H1 (cell line): ENCODE results near the gene RAB40B. TPM values are rescaled to one million over a fixed set of nuclear protein-coding genes. Genes with fewer than 3 reads are reported as not detected.

Experiments
- CTCF ChIA-PET: fragments of 300-600 bp; sonication (Branson Sonifier 250); formaldehyde crosslinking; loops from one replicate; lab custom pipeline; 2021; ENCODE audit not compliant: partially characterized antibody; lab: Charles Lee
- POLR2A ChIA-PET: fragments of 300-600 bp; sonication (Branson Sonifier 250); formaldehyde crosslinking; loops from one replicate; lab custom pipeline; 2021; ENCODE audit warnings: inconsistent platforms; ENCODE audit not compliant: partially characterized antibody; lab: Charles Lee
- DNase-seq, 2 experiments: peaks; one replicate each; pipeline versions ENCODE4 v3.0.0 to v3.0.0-alpha.2; 2010 to 2022; ENCODE audit warnings: low spot score in 2 of 2, low read depth in 1 of 2, mixed read lengths in 1 of 2
- FAIRE-seq: peaks from 2 replicates; lab custom pipeline; 2011; peaks lifted over from hg19 to GRCh38; lab: Jason Lieb, UNC
- H2AFZ ChIP-seq: 2 replicates; pipeline ENCODE4 v1.8.1; 2012; ENCODE audit warnings: low read length, inconsistent platforms
- H2AK5ac ChIP-seq: 2 replicates; pipeline ENCODE4 v1.6.1; 2013; ENCODE audit warnings: low read depth, low read length
- H2BK120ac ChIP-seq: replicated peaks from 2 replicates; pipeline ENCODE3; 2013; ENCODE audit warnings: low read depth, low read length, inconsistent platforms
- H2BK12ac ChIP-seq: 2 replicates; pipeline ENCODE4 v1.6.1; 2013; ENCODE audit warnings: low read depth, low read length
- H2BK15ac ChIP-seq: 2 replicates; pipeline ENCODE4 v1.6.1; 2013; ENCODE audit warnings: low read length
- H2BK20ac ChIP-seq: 2 replicates; pipeline ENCODE4 v1.6.1; 2013; ENCODE audit warnings: low read length
- H2BK5ac ChIP-seq: 2 replicates; pipeline ENCODE4 v1.6.1; 2013; ENCODE audit warnings: low read depth, low read length
- H3K14ac ChIP-seq: 2 replicates; pipeline ENCODE4 v1.6.1; 2013; ENCODE audit warnings: inconsistent platforms; ENCODE audit not compliant: insufficient read length
- H3K18ac ChIP-seq: 2 replicates; pipeline ENCODE4 v1.6.1; 2013; ENCODE audit warnings: low read length; ENCODE audit errors: extremely low read depth
- H3K23ac ChIP-seq: 2 replicates; pipeline ENCODE4 v1.6.1; 2013; ENCODE audit warnings: inconsistent platforms; ENCODE audit not compliant: insufficient read length
- H3K23me2 ChIP-seq: 2 replicates; pipeline ENCODE4 v1.6.1; 2013; ENCODE audit warnings: low read depth, low read length
- H3K27ac ChIP-seq: 2 replicates; pipeline ENCODE4 v1.6.1; 2011; ENCODE audit warnings: low read depth, low read length, inconsistent platforms
- H3K27me3 ChIP-seq, 4 experiments: replicated peaks in 1 of 4; 1 replicate in 1 of 4; 2 replicates in 3 of 4; pipeline versions ENCODE4 v1.6.1 to v1.8.1; 2011 to 2013; ENCODE audit warnings: low read length in 3 of 4, mild to moderate bottlenecking in 3 of 4, inconsistent platforms in 2 of 4, mixed read lengths in 2 of 4, moderate library complexity in 1 of 4; ENCODE audit not compliant: control insufficient read depth in 3 of 4, insufficient read depth in 3 of 4; ENCODE audit errors: extremely low read depth in 1 of 4
- H3K36me3 ChIP-seq, 4 experiments: 2 replicates each; pipeline versions ENCODE4 v1.6.1 to v1.8.1; 2011 to 2013; ENCODE audit warnings: mild to moderate bottlenecking in 4 of 4, low read length in 3 of 4, moderate library complexity in 2 of 4, control low read depth in 1 of 4, inconsistent platforms in 1 of 4; ENCODE audit not compliant: insufficient read depth in 4 of 4, control insufficient read depth in 2 of 4
- H3K4ac ChIP-seq: replicated peaks from 2 replicates; pipeline ENCODE3; 2013; ENCODE audit warnings: low read length, low read depth, mixed read lengths, inconsistent platforms; ENCODE audit not compliant: insufficient read length
- H3K4me1 ChIP-seq, 4 experiments: replicated peaks in 1 of 4; 1 replicate in 1 of 4; 2 replicates in 3 of 4; pipeline versions ENCODE4 v1.6.1 to v1.8.1; 2011 to 2013; ENCODE audit warnings: low read length in 3 of 4, inconsistent platforms in 2 of 4, mixed read lengths in 1 of 4; ENCODE audit not compliant: insufficient read depth in 4 of 4, control insufficient read depth in 3 of 4
- H3K4me2 ChIP-seq, 2 experiments: 2 replicates each; pipeline versions ENCODE4 v1.6.1 to v1.8.1; 2011 to 2013; ENCODE audit warnings: low read depth in 2 of 2, low read length in 2 of 2, control low read depth in 1 of 2, inconsistent platforms in 1 of 2, mild to moderate bottlenecking in 1 of 2; ENCODE audit not compliant: insufficient read depth in 1 of 2
- H3K4me3 ChIP-seq, 4 experiments: fragments of 200-600, 300-600 bp in 1 of 4; sonication (generic), shearing (Covaris generic), sonication (Bioruptor Twin) in 1 of 4; 2 replicates each; pipeline versions ENCODE4 v1.5.1 to v1.8.1; 2011 to 2016; ENCODE audit warnings: low read length in 4 of 4, low read depth in 3 of 4, control low read depth in 2 of 4, inconsistent platforms in 2 of 4, mild to moderate bottlenecking in 2 of 4, mixed read lengths in 1 of 4, moderate library complexity in 1 of 4; ENCODE audit not compliant: insufficient read depth in 2 of 4; ENCODE audit errors: extremely low read depth in 1 of 4
- H3K56ac ChIP-seq: replicated peaks from 2 replicates; pipeline ENCODE3; 2013; ENCODE audit warnings: low read depth, mild to moderate bottlenecking, mixed read lengths, low read length, inconsistent platforms; ENCODE audit not compliant: insufficient read length
- H3K79me1 ChIP-seq: 2 replicates; pipeline ENCODE4 v1.6.1; 2013; ENCODE audit warnings: low read depth, low read length, control low read depth
- H3K79me2 ChIP-seq, 2 experiments: 2 replicates each; pipeline versions ENCODE4 v1.6.1 to v1.8.1; 2012 to 2013; ENCODE audit warnings: low read length in 2 of 2, mild to moderate bottlenecking in 2 of 2, inconsistent platforms in 1 of 2; ENCODE audit not compliant: insufficient read depth in 2 of 2, control insufficient read depth in 1 of 2
- H3K9ac ChIP-seq, 4 experiments: replicated peaks in 1 of 4; 1 replicate in 1 of 4; 2 replicates in 3 of 4; pipeline versions ENCODE4 v1.6.1 to v1.8.1; 2011 to 2013; ENCODE audit warnings: low read depth in 3 of 4, low read length in 3 of 4, control low read depth in 2 of 4, mild to moderate bottlenecking in 2 of 4, moderate library complexity in 2 of 4, inconsistent platforms in 1 of 4; ENCODE audit errors: extremely low read depth in 1 of 4
- H3K9me3 ChIP-seq, 2 experiments: 2 replicates each; pipeline versions ENCODE4 v1.6.1 to v1.8.1; 2012 to 2013; ENCODE audit warnings: mild to moderate bottlenecking in 2 of 2, moderate library complexity in 2 of 2, control low read depth in 1 of 2, inconsistent platforms in 1 of 2, low read depth in 1 of 2, low read length in 1 of 2, mixed read lengths in 1 of 2; ENCODE audit not compliant: insufficient read depth in 2 of 2
- H4K20me1 ChIP-seq, 2 experiments: replicated peaks in 1 of 2; 2 replicates each; pipeline versions ENCODE3 to v1.8.1; 2011 to 2013; ENCODE audit warnings: inconsistent platforms in 2 of 2, low read length in 2 of 2, mild to moderate bottlenecking in 1 of 2; ENCODE audit not compliant: insufficient read depth in 2 of 2, control insufficient read depth in 1 of 2
- H4K5ac ChIP-seq: 2 replicates; pipeline ENCODE4 v1.6.1; 2013; ENCODE audit warnings: low read length, low read depth, mixed read lengths, inconsistent platforms; ENCODE audit not compliant: insufficient read length
- H4K8ac ChIP-seq: 2 replicates; pipeline ENCODE4 v1.8.0; 2013; ENCODE audit warnings: mild to moderate bottlenecking, moderate library complexity, low read length, inconsistent platforms; ENCODE audit not compliant: insufficient read depth; ENCODE audit errors: extremely low read depth
- H4K91ac ChIP-seq: replicated peaks from 2 replicates; pipeline ENCODE3; 2013; ENCODE audit warnings: low read length, mixed read lengths, inconsistent platforms; ENCODE audit not compliant: insufficient read length
- CHD2 ChIP-seq: IDR thresholded peaks from 2 replicates; pipeline ENCODE4 v1.6.1; 2012; ENCODE audit warnings: low read length, improper control_type of control experiment
- GTF2F1 ChIP-seq: IDR thresholded peaks from 2 replicates; pipeline ENCODE4 v1.6.1; 2012; ENCODE audit warnings: low read depth, low read length, improper control_type of control experiment, borderline replicate concordance
- RAD21 ChIP-seq, 2 experiments: IDR thresholded peaks in 1 of 2; conservative IDR thresholded peaks in 1 of 2; 2 replicates each; pipeline ENCODE4 v1.6.1; 2011; ENCODE audit warnings: low read depth in 2 of 2, low read length in 2 of 2, improper control_type of control experiment in 1 of 2, inconsistent platforms in 1 of 2, mild to moderate bottlenecking in 1 of 2, moderate library complexity in 1 of 2
- WGBS, 2 experiments: shearing (Covaris generic) in 1 of 2; methylation state at CpG; one replicate each; pipeline versions ENCODE4 v1.1.6 to v1.1.7; 2013 to 2015; ENCODE audit warnings: low lambda C conversion rate in 2 of 2, mixed read lengths in 2 of 2, inconsistent platforms in 1 of 2, low coverage in 1 of 2, missing lambda C conversion rate in 1 of 2; ENCODE audit not compliant: insufficient replicate concordance in 2 of 2, insufficient coverage in 1 of 2, insufficient read length in 1 of 2; ENCODE audit errors: extremely low coverage in 1 of 2, missing lambda C conversion rate in 1 of 2; 5-methylcytosine and 5-hydroxymethylcytosine counted together
- polyA plus RNA-seq, 7 experiments: library from polyadenylated mRNA; depleted of rRNA in 3 of 7; stranded (reverse) in 5 of 7; unstranded in 2 of 7; fragments of >200 nt in 5 of 7; fragments of 200-250 nt in 2 of 7; gene quantifications; 1 replicate in 5 of 7; 2 replicates in 1 of 7; 4 replicates in 1 of 7; pipeline versions ENCODE4 v1.2.1 to v1.2.3, GENCODE V29; 2011 to 2013; ENCODE audit warnings: missing spikeins in 2 of 7, mixed read lengths in 2 of 7
- total RNA-seq: library from RNA; stranded (reverse); fragmentation: NEBNext Ultra II Directional; extraction: Animal tissue kit (Norgen Biotek cat#: 25700); gene quantifications from 2 replicates; pipeline ENCODE4 v1.2.1, GENCODE V29; 2021
- TF ChIP-seq, protein P1 (sequence below), 3 experiments: IDR thresholded peaks; 1 replicate in 2 of 3; 2 replicates in 1 of 3; pipeline versions ENCODE4 v1.5.1 to v1.6.1; 2011; ENCODE audit warnings: low read length in 3 of 3, mild to moderate bottlenecking in 3 of 3, inconsistent platforms in 2 of 3, low read depth in 1 of 3, moderate library complexity in 1 of 3; ENCODE audit not compliant: insufficient read depth in 1 of 3; ENCODE audit errors: control extremely low read depth in 1 of 3

The RAB40B gene
- total and polyA plus RNA-seq, 2 of the 8 experiments (the other 6 are each of a cell fraction or from before 2014, with no cell fraction given), result 3.1 to 4.6 TPM

DNA sequence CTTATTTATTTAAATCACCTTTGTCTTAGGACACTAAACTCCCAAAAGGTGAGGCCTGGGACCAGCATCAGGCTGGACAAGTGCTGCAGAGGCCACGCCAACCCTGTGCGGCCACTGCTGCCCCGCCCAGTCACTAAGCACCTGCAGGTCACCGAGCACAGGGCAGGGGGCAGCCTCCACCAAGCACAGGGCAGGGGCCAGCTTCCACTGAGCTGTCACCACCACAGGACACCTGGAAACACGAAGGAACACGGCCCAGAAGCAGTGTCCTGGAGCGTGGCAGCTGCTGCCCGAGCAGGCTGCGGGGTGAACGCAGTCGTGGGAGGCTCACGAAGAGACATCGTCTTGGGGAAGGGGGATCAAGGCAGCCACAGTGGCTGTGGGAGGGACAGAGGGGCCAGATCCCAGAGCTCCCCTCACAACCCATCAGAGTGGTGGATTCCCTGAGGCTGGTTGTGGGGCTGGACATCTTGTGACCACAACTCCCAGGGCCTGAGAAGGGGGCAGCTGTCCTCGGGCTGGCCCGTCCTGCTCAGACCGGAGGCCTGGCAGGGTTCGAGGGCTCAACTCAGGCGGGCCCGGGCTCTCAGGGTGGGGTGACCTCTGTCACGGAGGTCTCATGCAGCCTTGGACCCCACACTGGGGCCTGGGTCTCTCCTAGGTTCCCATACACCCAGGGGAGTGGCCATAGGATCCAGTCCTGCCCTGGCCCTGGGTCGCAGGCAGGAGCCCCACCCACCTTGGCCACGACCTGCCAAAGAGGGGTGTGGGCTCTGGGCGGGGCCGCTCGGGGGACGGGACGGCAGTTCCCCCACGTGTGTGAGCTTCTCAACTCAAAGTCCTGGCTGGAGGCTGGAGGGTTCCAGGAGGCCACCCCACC lies 18.7 kb downstream of the RAB40B start:
- no peak overlapping the region for H2BK120ac ChIP-seq
- H3K23me2 ChIP-seq, result no peaks in the 10 kb centered on the region
- H2AK5ac ChIP-seq, result peak overlapping the region; percentile 95; the same call in 1 of the 2 replicates
- no peak overlapping the region for H4K5ac ChIP-seq
- H2AFZ ChIP-seq, result no peak overlapping the region
- no peak overlapping the region for H3K56ac ChIP-seq
- H3K79me1 ChIP-seq, result no peaks in the 10 kb centered on the region
- DNase-seq (no peak), FAIRE-seq (no peak)
- no peak overlapping the region for H3K4me3 ChIP-seq
- H3K18ac ChIP-seq, result no peak overlapping the region
- peaks cover 2% of the 10 kb centered on the region in 2 experiments; a peak in 2 of 4 replicates for H3K9me3 ChIP-seq
- H2BK12ac ChIP-seq, result no peak overlapping the region
- H3K79me2 ChIP-seq, result no peaks in the 10 kb centered on the region
- H3K23ac ChIP-seq, result no peak overlapping the region
- H3K27me3 ChIP-seq, result no peaks in the 10 kb centered on the region
- ChIA-PET POLR2A (interaction anchor here (1.0 to 1.6 kb wide), 2 partner anchors 36 to 88 kb away, joined by 3 to 4 read pairs; partner anchors contain the start of gene FN3KRP), CTCF (interaction anchor here (0.6 to 6.5 kb wide), 18 partner anchors 9 to 189 kb away, joined by 3 to 50 read pairs (median 6); no protein-coding TSS in a partner anchor)
- no peak overlapping the region for H2BK5ac ChIP-seq
- H4K8ac ChIP-seq, result no peak overlapping the region
- no peak overlapping the region for H3K4me2 ChIP-seq
- H3K9ac ChIP-seq, result no peak overlapping the region
- no peak overlapping the region for H2BK20ac ChIP-seq
- no peak overlapping the region for H3K14ac ChIP-seq
- no peak overlapping the region for H3K4ac ChIP-seq
- no peak overlapping the region for H4K91ac ChIP-seq
- H4K20me1 ChIP-seq, result peaks cover 0 to 2% of the 10 kb centered on the region in 2 experiments
- 87% methylated on average over 28 of the region's 28 CpGs; no CpG with 5 or more reads in 1 of the 2 experiments for WGBS, 2 experiments
- no peak overlapping the region for H3K27ac ChIP-seq
- no peak overlapping the region for H2BK15ac ChIP-seq
- H3K4me1 ChIP-seq, result no peaks in the 10 kb centered on the region; a peak in 1 of 7 replicates
- TF ChIP-seq, protein P1, sequence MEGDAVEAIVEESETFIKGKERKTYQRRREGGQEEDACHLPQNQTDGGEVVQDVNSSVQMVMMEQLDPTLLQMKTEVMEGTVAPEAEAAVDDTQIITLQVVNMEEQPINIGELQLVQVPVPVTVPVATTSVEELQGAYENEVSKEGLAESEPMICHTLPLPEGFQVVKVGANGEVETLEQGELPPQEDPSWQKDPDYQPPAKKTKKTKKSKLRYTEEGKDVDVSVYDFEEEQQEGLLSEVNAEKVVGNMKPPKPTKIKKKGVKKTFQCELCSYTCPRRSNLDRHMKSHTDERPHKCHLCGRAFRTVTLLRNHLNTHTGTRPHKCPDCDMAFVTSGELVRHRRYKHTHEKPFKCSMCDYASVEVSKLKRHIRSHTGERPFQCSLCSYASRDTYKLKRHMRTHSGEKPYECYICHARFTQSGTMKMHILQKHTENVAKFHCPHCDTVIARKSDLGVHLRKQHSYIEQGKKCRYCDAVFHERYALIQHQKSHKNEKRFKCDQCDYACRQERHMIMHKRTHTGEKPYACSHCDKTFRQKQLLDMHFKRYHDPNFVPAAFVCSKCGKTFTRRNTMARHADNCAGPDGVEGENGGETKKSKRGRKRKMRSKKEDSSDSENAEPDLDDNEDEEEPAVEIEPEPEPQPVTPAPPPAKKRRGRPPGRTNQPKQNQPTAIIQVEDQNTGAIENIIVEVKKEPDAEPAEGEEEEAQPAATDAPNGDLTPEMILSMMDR (IDR thresholded peaks at IDR 0.05; ENCODE audit: control extremely low read depth in 1 of 3, insufficient read depth in 1 of 3, low read depth in 1 of 3, low read length in 3 of 3), result peak; percentile 61 to 70 (median 70)
- TF ChIP-seq RAD21 (IDR thresholded peaks at IDR 0.05 in 1 of 2, conservative IDR thresholded peaks at IDR 0.05 in 1 of 2; ENCODE audit: low read depth in 2 of 2, low read length in 2 of 2), result peak; percentile 74 to 79
- no peak for TF ChIP-seq CHD2
- TF ChIP-seq GTF2F1, result no peak
- TF ChIP-seq, all 59 proteins: peak for 2
- no peaks in the 10 kb centered on the region for H3K36me3 ChIP-seq
